Activated CD4-positive, alpha-beta memory T cell treated with anti-CD3 and anti-CD28 coated beads, Interleukin-2, amount 10 ng/mL, durations not matched to agents 7 days and 5 days (primary cell): Measurements from ENCODE around the gene CCL22. TPM values are rescaled to one million over a fixed set of nuclear protein-coding genes. Genes with fewer than 3 reads are reported as not detected.

Experiments used
- CTCF ChIA-PET: fragments of 350-600 bp; sonication (Branson Sonifier 250); formaldehyde crosslinking; loops from one replicate; lab custom pipeline; 2021; ENCODE audit warnings: antibody characterized with exemption, inconsistent platforms; lab: Charles Lee
- POLR2A ChIA-PET: fragments of 350-600 bp; sonication (Branson Sonifier 250); formaldehyde crosslinking; loops from one replicate; lab custom pipeline; 2021; ENCODE audit warnings: antibody characterized with exemption; lab: Charles Lee
- DNase-seq: peaks from one replicate; pipeline ENCODE4 v3.0.0-alpha.2; 2020
- H3K27ac Mint-ChIP-seq: one replicate; pipeline ENCODE4 v1.8.0; 2021; ENCODE audit warnings: mild to moderate bottlenecking, mixed read lengths
- H3K27me3 Mint-ChIP-seq: one replicate; pipeline ENCODE4 v1.8.0; 2021; ENCODE audit warnings: mixed read lengths
- H3K36me3 Mint-ChIP-seq: one replicate; pipeline ENCODE4 v1.8.0; 2021; ENCODE audit warnings: low read depth, mixed read lengths
- H3K4me1 Mint-ChIP-seq: one replicate; pipeline ENCODE4 v1.8.0; 2021; ENCODE audit warnings: mixed read lengths
- H3K4me3 Mint-ChIP-seq: one replicate; pipeline ENCODE4 v1.8.0; 2021; ENCODE audit warnings: mild to moderate bottlenecking, mixed read lengths
- H3K9me3 Mint-ChIP-seq: one replicate; pipeline ENCODE4 v1.8.0; 2021; ENCODE audit warnings: mixed read lengths
- total RNA-seq, 2 experiments: library from RNA; stranded (reverse); gene quantifications; one replicate each; pipeline ENCODE4 v1.2.3, GENCODE V29; 2021

Gene CCL22
- total RNA-seq, result under 1 TPM in 1 of 2 experiments, not detected in 1; 0.10 TPM

GRCh38 chr16:57358527-57359095, at the start of gene CCL22:
Gene CCL22, plus strand, starts transcription at chr16:57358783. Its CDS starts 34 bp downstream, at chr16:57358817.
- H3K27ac Mint-ChIP-seq, result no peak within 1 kb of the TSS
- H3K4me3 Mint-ChIP-seq, result no peak within 1 kb of the TSS
- peaks cover 6% of the 10 kb centered on the region for H3K27me3 Mint-ChIP-seq
- DNase-seq, result no peak
- no peaks in the 10 kb centered on the region for H3K9me3 Mint-ChIP-seq
- H3K36me3 Mint-ChIP-seq, result no peaks in the 10 kb centered on the region
- H3K4me1 Mint-ChIP-seq, result no peaks in the 10 kb centered on the region
- CTCF ChIA-PET, result no interaction called here
- POLR2A ChIA-PET, result no interaction called here

- CTCF ChIA-PET, result interaction anchor here (1.0 to 1.4 kb wide), 2 partner anchors 10 to 106 kb away, joined by 4 read pairs; no protein-coding TSS in a partner anchor
- H3K27ac Mint-ChIP-seq, result no peak overlapping the region
- no peaks in the 10 kb centered on the region for H3K9me3 Mint-ChIP-seq
- H3K4me1 Mint-ChIP-seq, result peaks cover 15% of the 10 kb centered on the region
- H3K27me3 Mint-ChIP-seq, result peaks cover 15% of the 10 kb centered on the region
- POLR2A ChIA-PET, result no interaction called here
- DNase-seq, result no peak
- H3K36me3 Mint-ChIP-seq, result no peaks in the 10 kb centered on the region
- no peak overlapping the region for H3K4me3 Mint-ChIP-seq
These were observed 47.8 kb upstream of the CCL22 start for GRCh38 chr16:57310801-57311200.

GRCh38 chr16:57313509-57313908, 45.1 kb upstream of the CCL22 start:
- no peak for DNase-seq
- Mint-ChIP-seq H3K27ac (no peak overlapping the region), H3K4me3 (no peak overlapping the region), H3K36me3 (no peaks in the 10 kb centered on the region), H3K9me3 (no peaks in the 10 kb centered on the region), H3K27me3 (peaks cover 7% of the 10 kb centered on the region), H3K4me1 (peaks cover 15% of the 10 kb centered on the region)
- ChIA-PET CTCF (interaction anchor here (1.0 to 1.3 kb wide), 2 partner anchors 13 to 103 kb away, joined by 3 to 7 read pairs; no protein-coding TSS in a partner anchor), POLR2A (interaction anchor here (1.0 to 1.4 kb wide), 2 partner anchors 14 to 128 kb away, joined by 3 to 6 read pairs; partner anchors contain the start of genes PSME3IP1 and RSPRY1)

GRCh38 chr16:57314161-57314785, 44.3 kb upstream of the CCL22 start:
- CTCF ChIA-PET, result interaction anchor here (1.0 to 1.3 kb wide), 3 partner anchors 13 to 105 kb away, joined by 3 to 7 read pairs (median 3); no protein-coding TSS in a partner anchor
- no peak overlapping the region for H3K4me3 Mint-ChIP-seq
- H3K27ac Mint-ChIP-seq, result no peak overlapping the region

GRCh38 chr16:57315416-57315815, 43.2 kb upstream of the CCL22 start:
- Mint-ChIP-seq H3K4me1 (peaks cover 15% of the 10 kb centered on the region), H3K4me3 (no peak overlapping the region), H3K9me3 (no peaks in the 10 kb centered on the region), H3K27me3 (peaks cover 7% of the 10 kb centered on the region), H3K27ac (no peak overlapping the region), H3K36me3 (no peaks in the 10 kb centered on the region)
- ChIA-PET CTCF (no interaction called here), POLR2A (no interaction called here)
- DNase-seq, result peak; percentile 11

More at GRCh38 chr16:57314161-57314785, 44.3 kb upstream of the CCL22 start:
- POLR2A ChIA-PET, result interaction anchor here (1.0 to 1.4 kb wide), 2 partner anchors 14 to 128 kb away, joined by 3 to 6 read pairs; partner anchors contain the start of genes PSME3IP1 and RSPRY1
- DNase-seq, result peak; percentile 14
- H3K4me1 Mint-ChIP-seq, result peaks cover 15% of the 10 kb centered on the region
- H3K36me3 Mint-ChIP-seq, result no peaks in the 10 kb centered on the region
- peaks cover 7% of the 10 kb centered on the region for H3K27me3 Mint-ChIP-seq
- no peaks in the 10 kb centered on the region for H3K9me3 Mint-ChIP-seq

GRCh38 chr16:57316390-57317017, 42.1 kb upstream of the CCL22 start:
- Mint-ChIP-seq H3K4me1 (peaks cover 15% of the 10 kb centered on the region), H3K4me3 (no peak overlapping the region), H3K36me3 (no peaks in the 10 kb centered on the region), H3K9me3 (no peaks in the 10 kb centered on the region), H3K27me3 (peaks cover 7% of the 10 kb centered on the region), H3K27ac (no peak overlapping the region)
- POLR2A ChIA-PET, result no interaction called here
- CTCF ChIA-PET, result interaction anchor here (1.2 kb wide), 1 partner anchor 101 kb away, joined by 4 read pairs; no protein-coding TSS in a partner anchor
- peak; percentile 9 for DNase-seq

GRCh38 chr16:57318240-57318970, 40.2 kb upstream of the CCL22 start:
- H3K9me3 Mint-ChIP-seq, result no peaks in the 10 kb centered on the region
- CTCF ChIA-PET, result no interaction called here
- no peak overlapping the region for H3K4me3 Mint-ChIP-seq
- peaks cover 13% of the 10 kb centered on the region for H3K4me1 Mint-ChIP-seq
- no peaks in the 10 kb centered on the region for H3K27me3 Mint-ChIP-seq
- POLR2A ChIA-PET, result no interaction called here
- no peak for DNase-seq
- no peaks in the 10 kb centered on the region for H3K36me3 Mint-ChIP-seq
- H3K27ac Mint-ChIP-seq, result no peak overlapping the region

- Mint-ChIP-seq H3K27me3 (no peaks in the 10 kb centered on the region), H3K27ac (no peak overlapping the region), H3K9me3 (no peaks in the 10 kb centered on the region), H3K36me3 (no peaks in the 10 kb centered on the region), H3K4me1 (peaks cover 4% of the 10 kb centered on the region), H3K4me3 (no peak overlapping the region)
- POLR2A ChIA-PET, result no interaction called here
- DNase-seq, result no peak
- CTCF ChIA-PET, result no interaction called here
These were observed 38.9 kb upstream of the CCL22 start for GRCh38 chr16:57319646-57320045.

GRCh38 chr16:57324749-57325148, 33.8 kb upstream of the CCL22 start:
- DNase-seq, result no peak
- no peak overlapping the region for H3K27ac Mint-ChIP-seq
- H3K4me3 Mint-ChIP-seq, result no peak overlapping the region
- peaks cover 3% of the 10 kb centered on the region for H3K27me3 Mint-ChIP-seq
- H3K4me1 Mint-ChIP-seq, result peaks cover under 1% of the 10 kb centered on the region
- ChIA-PET POLR2A (no interaction called here), CTCF (no interaction called here)
- no peaks in the 10 kb centered on the region for H3K36me3 Mint-ChIP-seq
- H3K9me3 Mint-ChIP-seq, result no peaks in the 10 kb centered on the region

- POLR2A ChIA-PET, result no interaction called here
- Mint-ChIP-seq H3K27ac (no peak overlapping the region), H3K4me3 (no peak overlapping the region), H3K9me3 (no peaks in the 10 kb centered on the region), H3K36me3 (no peaks in the 10 kb centered on the region), H3K4me1 (peaks cover 2% of the 10 kb centered on the region), H3K27me3 (peaks cover 3% of the 10 kb centered on the region)
- CTCF ChIA-PET, result no interaction called here
- DNase-seq, result no peak
These were observed 33.1 kb upstream of the CCL22 start for GRCh38 chr16:57325458-57325857.

- Mint-ChIP-seq H3K36me3 (no peaks in the 10 kb centered on the region), H3K4me1 (peaks cover 2% of the 10 kb centered on the region), H3K27ac (no peak overlapping the region), H3K9me3 (no peaks in the 10 kb centered on the region), H3K27me3 (peaks cover 20% of the 10 kb centered on the region), H3K4me3 (no peak overlapping the region)
- ChIA-PET CTCF (interaction anchor here (1.0 to 1.3 kb wide), 2 partner anchors 16 to 89 kb away, joined by 4 to 5 read pairs; no protein-coding TSS in a partner anchor), POLR2A (no interaction called here)
- DNase-seq, result no peak
These were observed 28.8 kb upstream of the CCL22 start for GRCh38 chr16:57329718-57330327.

- no peak for DNase-seq
- ChIA-PET CTCF (interaction anchor here (1.3 kb wide), 1 partner anchor 87 kb away, joined by 4 read pairs; no protein-coding TSS in a partner anchor), POLR2A (no interaction called here)
- H3K4me3 Mint-ChIP-seq, result no peak overlapping the region
- H3K4me1 Mint-ChIP-seq, result peaks cover 2% of the 10 kb centered on the region
- H3K27ac Mint-ChIP-seq, result no peak overlapping the region
- peaks cover 27% of the 10 kb centered on the region for H3K27me3 Mint-ChIP-seq
- H3K36me3 Mint-ChIP-seq, result no peaks in the 10 kb centered on the region
- H3K9me3 Mint-ChIP-seq, result no peaks in the 10 kb centered on the region
These were observed 27.2 kb upstream of the CCL22 start for GRCh38 chr16:57331355-57331754.
